Uterus (tissue), 4 donors: ENCODE results near the gene ADRB1. TPM values are rescaled to one million over a fixed set of nuclear protein-coding genes. Genes with fewer than 3 reads are reported as not detected.

Experiments used
- DNase-seq, 2 donors: peaks; one replicate each; pipeline ENCODE4 v3.0.0-alpha.2; 2019 to 2020
- H3K27ac ChIP-seq, 2 donors: fragments of 200-600 bp; sonication (generic); 1 replicate in 1 of 2; 2 replicates in 1 of 2; pipeline ENCODE4 v1.5.1; 2016 to 2018
- H3K27me3 ChIP-seq, 2 donors: fragments of 200-600 bp; sonication (generic); one replicate each; pipeline ENCODE4 v1.5.1; 2018 to 2019; ENCODE audit warnings: control low read depth in 1 of 2
- H3K36me3 ChIP-seq, 2 donors: fragments of 200-600 bp; sonication (generic); one replicate each; pipeline ENCODE4 v1.5.1; 2019; ENCODE audit warnings: control low read depth in 1 of 2
- H3K4me1 ChIP-seq, 2 donors: fragments of 200-600 bp; sonication (generic); one replicate each; pipeline ENCODE4 v1.5.1; 2018 to 2019; ENCODE audit warnings: control low read depth in 1 of 2
- H3K4me3 ChIP-seq, 2 donors: fragments of 200-600 bp; sonication (generic); 1 replicate in 1 of 2; 2 replicates in 1 of 2; pipeline ENCODE4 v1.5.1; 2018 to 2019; ENCODE audit warnings: mild to moderate bottlenecking in 1 of 2
- H3K9me3 ChIP-seq, 2 donors: fragments of 200-600 bp; sonication (generic); one replicate each; pipeline ENCODE4 v1.5.1; 2019; ENCODE audit warnings: control low read depth in 1 of 2
- CTCF ChIP-seq, 4 experiments: fragments of 200-600 bp in 2 of 4; fragments of 450-650 bp in 2 of 4; sonication (generic) in 2 of 4; IDR thresholded peaks; one replicate each; pipeline ENCODE4 v1.5.1; 2016 to 2019; ENCODE audit warnings: antibody characterized with exemption in 4 of 4, mild to moderate bottlenecking in 2 of 4, moderate library complexity in 1 of 4
- POLR2A ChIP-seq, 2 donors: fragments of 450-650 bp; IDR thresholded peaks; one replicate each; pipeline ENCODE4 v1.6.1; 2016; ENCODE audit warnings: antibody characterized with exemption in 2 of 2, mild to moderate bottlenecking in 1 of 2, moderate library complexity in 1 of 2
- intact Hi-C: fragments of 100-400 bp; cut with DNase I; formaldehyde crosslinking; loops from one replicate; pipeline ENCODE4 v1.15.1; 2023; ENCODE audit warnings: low total_unique reads
- total RNA-seq, 4 donors: library from RNA; depleted of rRNA in 3 of 4; stranded (reverse); fragments of >200 nt in 3 of 4; gene quantifications; one replicate each; pipeline versions ENCODE4 v1.1.0 to v1.2.4, GENCODE V29; 2014 to 2023
- donor health status: DM: yes; HTN: yes; CAD: no.

Gene ADRB1
- total RNA-seq, 4 donors from 2014 or later, result 0.18 TPM; not detected in 3

DNA sequence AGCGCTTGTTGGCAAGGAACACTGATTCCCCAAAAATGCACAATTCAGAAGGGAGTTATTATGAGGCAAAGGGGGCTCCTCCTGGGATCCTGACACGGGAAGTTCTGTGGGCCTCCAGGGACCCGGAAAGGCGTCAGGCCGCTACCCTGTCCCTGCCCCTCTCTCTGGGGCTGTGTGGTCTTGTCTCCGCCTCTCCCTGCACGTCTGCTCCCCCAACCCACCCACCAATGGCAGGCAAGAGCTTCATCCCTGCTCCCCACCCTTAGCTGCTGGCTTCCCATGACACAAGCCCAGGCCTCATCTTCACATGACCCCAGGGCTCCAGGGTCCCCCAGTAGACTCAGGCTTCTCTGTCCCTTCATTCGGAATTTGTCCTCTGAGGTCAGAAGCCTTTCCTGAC lies 31.0 kb upstream of the ADRB1 start:
- intact Hi-C loops, result no loop called here
- H3K4me1 ChIP-seq, result no peaks in the 10 kb centered on the region
- H3K9me3 ChIP-seq, result no peaks in the 10 kb centered on the region
- no peak overlapping the region for H3K27ac ChIP-seq
- H3K36me3 ChIP-seq, result no peaks in the 10 kb centered on the region
- no peak for DNase-seq
- TF ChIP-seq CTCF (IDR thresholded peaks at IDR 0.05), result no peak
- TF ChIP-seq POLR2A (IDR thresholded peaks at IDR 0.05), result no peak
- no peaks in the 10 kb centered on the region for H3K27me3 ChIP-seq
- no peak overlapping the region for H3K4me3 ChIP-seq

DNA sequence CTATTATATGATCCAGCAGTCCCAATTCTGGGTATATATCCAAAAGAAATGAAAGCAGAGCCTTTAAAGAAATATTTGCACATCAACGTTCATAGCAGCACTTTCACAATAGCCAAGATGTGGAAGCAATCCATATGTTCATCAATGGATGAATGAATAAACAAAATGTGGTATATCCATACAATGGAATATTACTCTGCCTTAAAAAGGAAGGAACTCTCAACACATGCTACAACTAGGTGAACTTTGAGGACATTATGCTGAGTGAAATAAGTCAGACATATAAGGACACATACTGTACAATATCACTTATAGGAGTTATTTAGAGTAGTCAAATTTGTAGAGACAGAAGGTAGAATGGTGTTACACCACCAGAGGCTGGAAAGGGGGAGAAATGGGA lies 28.0 kb upstream of the ADRB1 start:
- no peaks in the 10 kb centered on the region for H3K9me3 ChIP-seq
- no peak for TF ChIP-seq CTCF (IDR thresholded peaks at IDR 0.05)
- no peak for TF ChIP-seq POLR2A (IDR thresholded peaks at IDR 0.05)
- H3K36me3 ChIP-seq, result no peaks in the 10 kb centered on the region
- DNase-seq, result no peak
- no peaks in the 10 kb centered on the region for H3K27me3 ChIP-seq
- H3K4me3 ChIP-seq, result no peak overlapping the region
- intact Hi-C loops, result no loop called here
- no peaks in the 10 kb centered on the region for H3K4me1 ChIP-seq
- H3K27ac ChIP-seq, result no peak overlapping the region

DNA sequence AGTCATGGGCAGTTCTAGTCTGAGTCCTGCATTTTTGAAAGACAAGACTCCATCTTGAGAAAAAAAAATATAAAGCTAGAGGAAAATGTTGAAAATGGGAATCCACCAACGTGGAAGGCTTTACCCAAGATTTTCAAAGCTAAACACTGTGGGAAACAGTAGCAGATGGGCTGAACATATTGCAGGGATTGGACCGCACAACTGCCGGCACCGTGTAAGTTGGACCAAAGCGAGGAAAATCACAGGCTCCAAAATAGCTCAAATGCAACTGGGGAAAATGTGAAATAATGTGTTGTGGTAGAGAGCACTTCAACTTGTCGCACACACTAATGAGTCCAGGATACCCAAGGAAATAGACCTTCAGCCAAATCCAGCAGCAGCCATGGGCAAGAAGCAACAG lies 26.4 kb upstream of the ADRB1 start:
- H3K27ac ChIP-seq, result no peak overlapping the region
- H3K4me1 ChIP-seq, result no peaks in the 10 kb centered on the region
- no peak for DNase-seq
- intact Hi-C loops, result no loop called here
- H3K9me3 ChIP-seq, result no peaks in the 10 kb centered on the region
- no peaks in the 10 kb centered on the region for H3K27me3 ChIP-seq
- H3K4me3 ChIP-seq, result no peak overlapping the region
- TF ChIP-seq POLR2A (IDR thresholded peaks at IDR 0.05) (no peak), CTCF (IDR thresholded peaks at IDR 0.05) (no peak)
- H3K36me3 ChIP-seq, result no peaks in the 10 kb centered on the region

GRCh38 chr10:114017873-114018272 lies 25.8 kb upstream of the ADRB1 start:
- no peak overlapping the region for H3K4me3 ChIP-seq
- no peaks in the 10 kb centered on the region for H3K36me3 ChIP-seq
- no peak for DNase-seq
- intact Hi-C loops, result no loop called here
- TF ChIP-seq CTCF (IDR thresholded peaks at IDR 0.05) (no peak), POLR2A (IDR thresholded peaks at IDR 0.05) (no peak)
- no peak overlapping the region for H3K27ac ChIP-seq
- H3K27me3 ChIP-seq, result no peaks in the 10 kb centered on the region
- no peaks in the 10 kb centered on the region for H3K9me3 ChIP-seq
- H3K4me1 ChIP-seq, result no peaks in the 10 kb centered on the region

GRCh38 chr10:114019226-114019625 lies 24.4 kb upstream of the ADRB1 start:
- H3K9me3 ChIP-seq, result no peaks in the 10 kb centered on the region
- no peak for DNase-seq
- intact Hi-C loops, result no loop called here
- H3K4me1 ChIP-seq, result no peaks in the 10 kb centered on the region
- no peak for TF ChIP-seq CTCF (IDR thresholded peaks at IDR 0.05)
- no peak for TF ChIP-seq POLR2A (IDR thresholded peaks at IDR 0.05)
- H3K36me3 ChIP-seq, result no peaks in the 10 kb centered on the region
- no peak overlapping the region for H3K4me3 ChIP-seq
- no peak overlapping the region for H3K27ac ChIP-seq
- no peaks in the 10 kb centered on the region for H3K27me3 ChIP-seq
